Measurements from ENCODE around the gene CDKN2AIP. TPM values are rescaled to one million over a fixed set of nuclear protein-coding genes. Genes with fewer than 3 reads are reported as not detected.

The CDKN2AIP gene
- total RNA-seq, 4 donors from 2014 or later, result 16.9 to 30.3 (median 22.8) TPM

- no peak overlapping the region for H3K4me3 ChIP-seq (replicated peaks in 1 of 3)
- H3K27me3 ChIP-seq, result no peaks in the 10 kb centered on the region
- no peaks in the 10 kb centered on the region for H3K4me1 ChIP-seq
- TF ChIP-seq, protein P1, sequence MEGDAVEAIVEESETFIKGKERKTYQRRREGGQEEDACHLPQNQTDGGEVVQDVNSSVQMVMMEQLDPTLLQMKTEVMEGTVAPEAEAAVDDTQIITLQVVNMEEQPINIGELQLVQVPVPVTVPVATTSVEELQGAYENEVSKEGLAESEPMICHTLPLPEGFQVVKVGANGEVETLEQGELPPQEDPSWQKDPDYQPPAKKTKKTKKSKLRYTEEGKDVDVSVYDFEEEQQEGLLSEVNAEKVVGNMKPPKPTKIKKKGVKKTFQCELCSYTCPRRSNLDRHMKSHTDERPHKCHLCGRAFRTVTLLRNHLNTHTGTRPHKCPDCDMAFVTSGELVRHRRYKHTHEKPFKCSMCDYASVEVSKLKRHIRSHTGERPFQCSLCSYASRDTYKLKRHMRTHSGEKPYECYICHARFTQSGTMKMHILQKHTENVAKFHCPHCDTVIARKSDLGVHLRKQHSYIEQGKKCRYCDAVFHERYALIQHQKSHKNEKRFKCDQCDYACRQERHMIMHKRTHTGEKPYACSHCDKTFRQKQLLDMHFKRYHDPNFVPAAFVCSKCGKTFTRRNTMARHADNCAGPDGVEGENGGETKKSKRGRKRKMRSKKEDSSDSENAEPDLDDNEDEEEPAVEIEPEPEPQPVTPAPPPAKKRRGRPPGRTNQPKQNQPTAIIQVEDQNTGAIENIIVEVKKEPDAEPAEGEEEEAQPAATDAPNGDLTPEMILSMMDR (IDR thresholded peaks at IDR 0.05), result no peak
- no peak for DNase-seq
- intact Hi-C loops (cut with DNase I), result no loop called here
- no peaks in the 10 kb centered on the region for H3K9me3 ChIP-seq
- H3K36me3 ChIP-seq, result no peaks in the 10 kb centered on the region
- 74 to 78% methylated on average over 9 of the region's 9 CpGs for WGBS, 2 donors
- no peak overlapping the region for H3K27ac ChIP-seq
Measured at GRCh38 chr4:183422962-183423631, 21.3 kb upstream of the CDKN2AIP start.

- no peak overlapping the region for H3K4me3 ChIP-seq (replicated peaks in 1 of 3)
- H3K27ac ChIP-seq, result no peak overlapping the region
- no peak for DNase-seq
- intact Hi-C loops (cut with DNase I), result no loop called here
- no peaks in the 10 kb centered on the region for H3K4me1 ChIP-seq
- H3K36me3 ChIP-seq, result no peaks in the 10 kb centered on the region
- no peaks in the 10 kb centered on the region for H3K9me3 ChIP-seq
- H3K27me3 ChIP-seq, result no peaks in the 10 kb centered on the region
- TF ChIP-seq POLR2A (IDR thresholded peaks at IDR 0.05), result no peak
- 81 to 83% methylated on average over 5 of the region's 5 CpGs for WGBS, 2 donors
Measured at GRCh38 chr4:183424109-183424744, 20.2 kb upstream of the CDKN2AIP start.

GRCh38 chr4:183426507-183426906 is 17.9 kb upstream of the CDKN2AIP start:
- Histone ChIP-seq H3K36me3 (no peaks in the 10 kb centered on the region), H3K4me3 (replicated peaks in 1 of 3) (no peak overlapping the region), H3K27me3 (no peaks in the 10 kb centered on the region), H3K4me1 (no peaks in the 10 kb centered on the region), H3K9me3 (no peaks in the 10 kb centered on the region), H3K27ac (no peak overlapping the region)
- WGBS, 2 donors, result 85 to 88% methylated on average over 6 of the region's 6 CpGs
- intact Hi-C loops (cut with DNase I), result no loop called here
- TF ChIP-seq POLR2A (IDR thresholded peaks at IDR 0.05), result no peak
- TF ChIP-seq, protein P1 (IDR thresholded peaks at IDR 0.05), result no peak
- DNase-seq, result no peak

GRCh38 chr4:183429489-183429888 is 14.9 kb upstream of the CDKN2AIP start:
- Histone ChIP-seq H3K27me3 (no peaks in the 10 kb centered on the region), H3K36me3 (no peaks in the 10 kb centered on the region), H3K4me1 (no peaks in the 10 kb centered on the region), H3K27ac (no peak overlapping the region), H3K9me3 (no peaks in the 10 kb centered on the region), H3K4me3 (replicated peaks in 1 of 3) (no peak overlapping the region)
- WGBS, 2 donors, result 91 to 99% methylated on average over 7 of the region's 7 CpGs
- TF ChIP-seq POLR2A (IDR thresholded peaks at IDR 0.05), result no peak
- TF ChIP-seq, protein P1 (IDR thresholded peaks at IDR 0.05), result no peak
- no peak for DNase-seq
- intact Hi-C loops (cut with DNase I), result no loop called here

DNA sequence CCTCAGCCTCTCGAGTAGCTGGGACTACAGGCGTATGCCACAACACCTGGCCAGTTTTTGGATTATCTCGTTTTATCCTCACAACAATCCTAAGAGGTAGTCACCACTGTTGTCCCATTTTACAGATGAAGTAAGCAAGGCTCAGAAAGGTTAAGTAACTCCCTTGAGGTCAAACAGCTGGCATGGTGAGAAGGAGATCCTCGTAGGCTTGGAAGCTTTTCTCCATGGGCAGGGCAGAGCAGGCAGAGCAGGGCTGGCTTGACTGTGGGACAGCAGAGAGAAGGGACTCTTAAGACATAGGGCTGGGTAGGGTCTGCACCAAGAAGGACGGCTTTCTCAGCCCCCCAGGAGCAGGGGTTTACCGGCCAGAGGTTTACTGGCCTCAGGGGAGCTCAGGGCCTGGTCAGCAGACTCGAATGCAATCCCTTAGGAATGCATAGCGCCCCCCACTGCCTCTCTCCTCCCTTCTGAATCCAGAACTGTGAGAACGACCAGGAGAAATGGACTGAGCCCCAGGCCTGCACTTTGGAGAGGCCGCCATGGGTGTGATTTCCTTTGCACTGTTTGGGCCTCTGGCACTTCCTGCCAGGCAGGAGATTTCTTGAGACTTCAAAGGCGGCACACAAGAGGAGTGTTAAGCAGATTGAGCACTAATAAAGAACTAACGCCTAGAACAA is 14.0 kb upstream of the CDKN2AIP start:
- Histone ChIP-seq H3K4me1 (no peaks in the 10 kb centered on the region), H3K27ac (no peak overlapping the region), H3K9me3 (no peaks in the 10 kb centered on the region), H3K27me3 (no peaks in the 10 kb centered on the region), H3K36me3 (no peaks in the 10 kb centered on the region), H3K4me3 (replicated peaks in 1 of 3) (no peak overlapping the region)
- 67 to 83% methylated on average over 9 to 10 of the region's 12 CpGs for WGBS, 2 donors
- intact Hi-C loops (cut with DNase I), result no loop called here
- no peak for DNase-seq
- TF ChIP-seq, protein P1 (IDR thresholded peaks at IDR 0.05), result no peak
- TF ChIP-seq POLR2A (IDR thresholded peaks at IDR 0.05), result no peak

All from thyroid gland (tissue), 4 donors.